Stimulated activated CD4-positive, alpha-beta T cell treated with anti-CD3 and anti-CD28 coated beads, Interleukin-2, amount 100 ng/mL, for 48 hours (primary cell): ENCODE data around the gene VSIG2.
A peak's percentile ranks its signal among the peaks of the same experiment; 100 is the strongest.

ENCODE experiments used
- DNase-seq, 2 donors: peaks; one replicate each; pipeline ENCODE4 v3.0.0-alpha.2; 2020

The VSIG2 gene

GRCh38 chr11:124762624-124763155 is 10.6 kb upstream of the VSIG2 start:
- no peak for DNase-seq

- DNase-seq = peak; percentile 62
Measured at GRCh38 chr11:124762105-124762623, 10.1 kb upstream of the VSIG2 start, which contains the start of gene ESAM. ESAM (minus strand) TSS chr11:124762290; CDS start chr11:124762154, 136 bp downstream.

GRCh38 chr11:124761301-124762104 is 9.4 kb upstream of the VSIG2 start:
- no peak for DNase-seq

- no peak for DNase-seq
Measured at GRCh38 chr11:124760806-124761205, 8.8 kb upstream of the VSIG2 start.

- DNase-seq = no peak
Measured at GRCh38 chr11:124760205-124760652, 8.2 kb upstream of the VSIG2 start.

- DNase-seq = no peak
Measured at GRCh38 chr11:124759266-124760204, 7.5 kb upstream of the VSIG2 start.

GRCh38 chr11:124758355-124759265 is 6.6 kb upstream of the VSIG2 start:
- peak; percentile 60 to 70 for DNase-seq

- no peak for DNase-seq
Measured at GRCh38 chr11:124757320-124757719, 5.3 kb upstream of the VSIG2 start.

- DNase-seq = no peak
Measured at GRCh38 chr11:124756753-124757227, 4.7 kb upstream of the VSIG2 start.

GRCh38 chr11:124756033-124756752 is 4.1 kb upstream of the VSIG2 start:
- no peak for DNase-seq

GRCh38 chr11:124754710-124755109 is 2.7 kb upstream of the VSIG2 start:
- no peak for DNase-seq

- DNase-seq = no peak
Measured at GRCh38 chr11:124754309-124754708, 2.3 kb upstream of the VSIG2 start.

GRCh38 chr11:124753624-124754023 is 1.6 kb upstream of the VSIG2 start:
- DNase-seq = no peak

GRCh38 chr11:124753205-124753604 is 1.1 kb upstream of the VSIG2 start:
- DNase-seq = no peak

GRCh38 chr11:124752471-124753102 is 532 bp upstream of the VSIG2 start:
- no peak for DNase-seq

GRCh38 chr11:124751391-124751740 is 689 bp downstream of the VSIG2 start:
- DNase-seq = no peak

GRCh38 chr11:124749912-124750311 is 2.1 kb downstream of the VSIG2 start:
- DNase-seq = no peak

- DNase-seq = no peak
Measured at GRCh38 chr11:124748481-124749343, 3.3 kb downstream of the VSIG2 start.

GRCh38 chr11:124748100-124748418 is 4.0 kb downstream of the VSIG2 start:
- DNase-seq = no peak
